ENCODE data around the gene CDH13.

- TF ChIP-seq CTCF (conservative IDR thresholded peaks at IDR 0.05; ENCODE audit: low read depth, low read length) (no peak), EZH2 (IDR thresholded peaks at IDR 0.05; ENCODE audit: borderline replicate concordance, low read depth, low read length, poor library complexity, severe bottlenecking) (no peak)
Measured at GRCh38 chr16:83602761-83603722, 976.3 kb downstream of the CDH13 start.

All from A673 (cell line).